Activated T-cell treated with anti-CD3 and anti-CD28 coated beads for 24 hours (primary cell): Measurements from ENCODE around the gene ARHGAP24.

Experiments
- DNase-seq: peaks from one replicate; pipeline ENCODE4 v3.0.0-alpha.2; 2020; ENCODE audit warnings: low read depth

The ARHGAP24 gene

GRCh38 chr4:85777908-85778631 is 303.1 kb downstream of the ARHGAP24 start:
- DNase-seq: no peak

- no peak for DNase-seq
These were observed 303.7 kb downstream of the ARHGAP24 start for GRCh38 chr4:85778632-85779131.

- no peak for DNase-seq
These were observed 304.2 kb downstream of the ARHGAP24 start for GRCh38 chr4:85779165-85779564.

- no peak for DNase-seq
These were observed 305.7 kb downstream of the ARHGAP24 start for GRCh38 chr4:85780664-85781063.

- no peak for DNase-seq
These were observed 308.5 kb downstream of the ARHGAP24 start for GRCh38 chr4:85783483-85783882.

- no peak for DNase-seq
These were observed 308.9 kb downstream of the ARHGAP24 start for GRCh38 chr4:85783900-85784299.

GRCh38 chr4:85784348-85784747 is 309.4 kb downstream of the ARHGAP24 start:
- no peak for DNase-seq

- DNase-seq: no peak
These were observed 310.0 kb downstream of the ARHGAP24 start for GRCh38 chr4:85784947-85785346.

- DNase-seq: no peak
These were observed 312.2 kb downstream of the ARHGAP24 start for GRCh38 chr4:85787133-85787532.

- DNase-seq: no peak
These were observed 313.7 kb downstream of the ARHGAP24 start for GRCh38 chr4:85788604-85789003.

- DNase-seq: no peak
These were observed 314.3 kb downstream of the ARHGAP24 start for GRCh38 chr4:85789241-85789640.

- no peak for DNase-seq
These were observed 315.6 kb downstream of the ARHGAP24 start for GRCh38 chr4:85790582-85790981.

- no peak for DNase-seq
These were observed 317.7 kb downstream of the ARHGAP24 start for GRCh38 chr4:85792376-85793232.

GRCh38 chr4:85793233-85793585 is 318.3 kb downstream of the ARHGAP24 start:
- DNase-seq: no peak

- no peak for DNase-seq
These were observed 323.2 kb downstream of the ARHGAP24 start for GRCh38 chr4:85798012-85798770.

GRCh38 chr4:85803856-85804255 is 328.9 kb downstream of the ARHGAP24 start:
- DNase-seq: no peak

GRCh38 chr4:85805891-85806290 is 330.9 kb downstream of the ARHGAP24 start:
- DNase-seq: no peak

- no peak for DNase-seq
These were observed 331.4 kb downstream of the ARHGAP24 start for GRCh38 chr4:85806334-85806733.

- DNase-seq: no peak
These were observed 332.4 kb downstream of the ARHGAP24 start for GRCh38 chr4:85807247-85807950.

- DNase-seq: no peak
These were observed 333.2 kb downstream of the ARHGAP24 start for GRCh38 chr4:85808104-85808503.

GRCh38 chr4:85808864-85809263 is 333.9 kb downstream of the ARHGAP24 start:
- DNase-seq: no peak

GRCh38 chr4:85812776-85813175 is 337.8 kb downstream of the ARHGAP24 start:
- DNase-seq: no peak
